Umbilical cord (tissue), 2 donors: ENCODE data around the gene OR11A1. TPM values are rescaled to one million over a fixed set of nuclear protein-coding genes. Genes with fewer than 3 reads are reported as not detected.
"Not testable (repeated sequence)": the region's sequence is repeated elsewhere in the genome, so short reads cannot be mapped to it uniquely, and the experiment has no call there.

ENCODE experiments used
- DNase-seq: peaks from one replicate; pipeline ENCODE4 v3.0.0-alpha.2; 2015; ENCODE audit warnings: low spot score
- total RNA-seq: library from RNA; depleted of rRNA; stranded (reverse); fragments of >200 nt; gene quantifications from one replicate; pipeline ENCODE4 v1.2.3, GENCODE V29; 2014; ENCODE audit warnings: low replicate concordance; ENCODE audit not compliant: insufficient read depth

Gene OR11A1
- total RNA-seq, 1 donor from 2014 or later, result 4.8 TPM

GRCh38 chr6:29479560-29479959 is 22.7 kb upstream of the OR11A1 start:
- no peak for DNase-seq

GRCh38 chr6:29478740-29479139 is 21.9 kb upstream of the OR11A1 start:
- DNase-seq, result no peak

DNA sequence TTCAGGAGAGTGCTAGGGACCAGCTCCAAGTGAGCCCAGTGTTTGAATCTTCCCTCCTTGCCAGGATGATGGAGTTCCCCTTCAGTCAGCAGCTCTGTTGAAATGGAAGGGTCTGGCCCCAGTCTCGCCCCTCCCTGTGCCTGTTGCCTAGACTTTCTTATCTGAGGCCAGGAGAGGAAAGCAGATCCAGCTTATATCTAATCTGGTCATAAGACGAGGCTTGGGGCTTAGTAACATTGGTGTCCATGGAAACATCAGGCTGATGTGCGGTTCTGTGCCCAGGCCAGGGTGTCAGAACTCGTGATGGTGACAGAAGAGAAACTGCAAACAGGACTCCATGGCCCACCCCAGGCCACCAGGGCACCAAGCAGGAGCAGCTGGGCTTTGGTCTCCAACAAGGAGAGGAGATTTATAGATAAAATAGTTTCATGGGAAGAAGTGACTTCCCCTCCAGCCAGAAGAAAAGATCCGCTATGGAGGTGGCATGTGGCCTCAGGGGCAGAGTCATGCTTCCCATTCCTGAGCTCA is 21.1 kb upstream of the OR11A1 start:
- peak; percentile 62 for DNase-seq

DNA sequence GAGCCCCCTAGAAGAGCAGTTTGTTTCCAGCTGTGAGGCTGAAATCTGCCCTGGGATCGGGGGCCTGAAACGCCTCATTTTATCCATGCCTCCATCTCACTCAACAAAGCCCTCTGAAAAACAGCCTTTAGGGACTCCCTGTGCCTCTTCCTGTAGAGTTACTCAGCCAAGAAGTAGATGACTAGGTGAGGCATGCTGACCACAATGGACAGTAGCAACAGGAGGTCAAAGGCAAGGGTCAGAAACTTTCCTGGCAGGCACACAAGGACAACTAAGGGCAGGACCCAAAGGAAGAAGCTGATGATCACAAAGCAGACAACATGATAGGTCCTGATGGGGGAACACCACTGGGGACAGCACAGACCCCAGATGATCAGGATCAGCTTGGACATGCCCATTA is 18.1 kb upstream of the OR11A1 start:
- DNase-seq, result no peak

DNA sequence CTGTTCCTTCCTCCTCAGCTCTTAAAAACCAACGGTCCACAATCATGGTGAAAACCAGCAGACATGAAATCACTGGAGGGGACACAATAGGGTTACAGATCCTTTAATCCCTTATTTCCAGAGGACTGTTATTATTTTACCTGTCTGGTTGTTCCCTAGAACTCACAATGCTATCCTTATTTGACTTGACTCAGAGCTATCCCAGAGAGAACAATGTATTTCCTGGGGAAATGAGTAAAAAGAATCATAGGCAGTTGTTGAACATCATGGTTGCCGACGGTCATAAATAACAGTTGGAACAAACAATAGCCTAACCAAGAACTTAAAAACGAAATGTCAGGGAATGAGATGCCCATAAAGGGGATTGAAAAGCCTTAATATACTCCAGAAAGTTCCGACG is 9.4 kb upstream of the OR11A1 start:
- DNase-seq, result no peak

DNA sequence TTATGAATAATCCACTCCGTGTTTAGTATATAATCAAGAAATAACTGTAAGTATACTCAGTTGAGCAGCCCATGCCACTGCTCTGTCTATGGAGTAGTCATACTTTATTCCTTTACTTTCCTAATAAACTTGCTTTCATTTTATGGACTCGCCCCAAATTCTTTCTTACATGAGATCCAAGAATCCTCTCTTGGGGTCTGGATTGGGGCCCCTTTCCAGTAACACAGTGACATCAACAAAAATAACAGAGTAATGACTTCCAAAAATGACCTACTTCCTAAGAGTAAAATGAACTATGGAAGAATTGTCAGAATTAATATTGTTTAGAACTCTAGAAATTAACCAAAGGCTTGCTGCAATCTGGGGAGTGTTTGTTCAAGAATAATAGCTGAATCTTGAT is 8.9 kb upstream of the OR11A1 start:
- DNase-seq, result no peak

GRCh38 chr6:29465279-29465678 is 8.4 kb upstream of the OR11A1 start:
- DNase-seq, result no peak

GRCh38 chr6:29462022-29462421 is 5.2 kb upstream of the OR11A1 start:
- no peak for DNase-seq

GRCh38 chr6:29461021-29461814 is 4.3 kb upstream of the OR11A1 start:
- DNase-seq, result no peak

GRCh38 chr6:29451471-29452193 is 5.2 kb downstream of the OR11A1 start:
- DNase-seq, result peak; percentile 24

DNA sequence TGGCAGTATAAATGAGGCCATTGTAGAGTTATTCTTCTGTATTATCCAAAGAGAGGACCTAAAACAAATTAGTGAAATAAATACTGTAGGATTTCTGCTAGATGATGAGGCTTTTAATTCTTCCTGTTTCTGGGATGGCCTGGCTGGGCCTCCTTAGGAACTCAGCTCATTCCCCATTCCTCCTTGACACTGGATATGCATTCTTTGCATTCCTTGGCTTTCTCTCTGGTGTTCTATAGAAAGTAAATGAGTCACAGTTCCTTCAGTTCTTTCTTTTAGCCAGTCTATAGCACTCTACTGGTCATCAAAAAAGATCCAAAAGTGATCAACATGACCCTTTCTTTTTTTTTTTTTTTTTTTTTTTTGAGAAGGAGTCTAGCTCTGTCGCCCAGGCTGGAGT is 9.2 kb downstream of the OR11A1 start:
- peak; percentile 42 for DNase-seq

GRCh38 chr6:29444031-29444430 is 12.8 kb downstream of the OR11A1 start:
- DNase-seq, result not testable (repeated sequence)

DNA sequence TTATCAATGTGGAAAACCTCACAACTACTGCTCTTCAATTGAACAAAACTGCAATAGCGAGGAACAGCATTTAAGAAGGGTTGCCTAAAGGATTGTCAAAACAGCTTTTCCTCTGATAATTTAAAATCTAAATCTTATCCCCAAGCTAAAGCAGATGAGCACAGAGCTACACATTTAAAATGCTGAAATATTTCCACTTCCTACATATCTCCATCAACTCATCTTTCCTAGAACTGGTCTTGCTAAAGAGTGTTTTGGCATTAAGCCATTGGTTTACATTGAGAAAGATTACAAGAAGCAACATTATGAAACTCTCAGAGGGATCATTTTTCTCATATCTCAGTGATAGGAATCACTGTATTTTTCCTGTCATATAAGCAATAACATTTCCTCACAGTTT is 14.2 kb downstream of the OR11A1 start:
- peak; percentile 42 for DNase-seq

- DNase-seq, result no peak
Observed at GRCh38 chr6:29439006-29439405, 17.9 kb downstream of the OR11A1 start, which contains the start of gene OR10C1. OR10C1 (plus strand) TSS chr6:29439306; CDS start chr6:29440016, 710 bp downstream.

GRCh38 chr6:29436730-29437129 is 20.1 kb downstream of the OR11A1 start:
- DNase-seq, result not testable (repeated sequence)

DNA sequence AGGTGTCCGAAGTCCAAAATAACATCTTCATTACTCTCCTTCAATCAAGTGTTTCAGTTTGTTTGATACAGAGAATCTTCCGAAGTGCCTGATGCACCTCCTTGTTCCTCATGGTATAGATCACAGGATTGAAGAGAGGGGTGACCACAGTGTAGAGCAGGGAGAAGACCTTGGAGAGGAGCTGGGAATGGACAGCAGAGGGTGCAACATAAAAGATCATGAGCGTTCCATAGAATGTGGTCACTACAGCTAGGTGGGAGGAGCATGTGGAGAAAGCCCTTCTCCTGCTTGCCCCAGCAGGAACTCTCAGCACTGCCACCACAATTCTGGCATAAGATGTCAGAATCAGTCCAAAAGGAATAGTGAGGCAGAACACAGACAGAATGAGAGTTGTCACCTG is 30.2 kb downstream of the OR11A1 start:
- DNase-seq, result no peak

DNA sequence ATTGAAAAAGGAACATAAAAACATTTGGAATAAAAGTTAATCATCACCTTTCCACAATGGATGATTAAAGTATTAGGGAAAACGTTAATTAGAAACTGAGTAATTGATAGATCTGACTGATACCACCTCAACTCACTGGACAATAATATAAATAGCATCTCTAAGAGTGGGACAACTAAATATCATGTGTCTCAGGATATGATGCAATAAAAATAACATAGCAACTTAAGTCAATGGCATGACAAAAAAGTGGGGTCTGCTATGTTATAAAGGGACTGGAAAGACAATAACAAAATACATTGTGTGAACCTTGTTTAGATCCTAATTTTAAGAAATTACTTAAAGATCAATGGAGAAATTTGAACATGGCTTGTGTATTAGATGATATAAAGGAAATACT is 31.8 kb downstream of the OR11A1 start:
- DNase-seq, result no peak

GRCh38 chr6:29424575-29424974 is 32.3 kb downstream of the OR11A1 start:
- no peak for DNase-seq

- DNase-seq, result no peak
Observed at GRCh38 chr6:29424168-29424567, 32.7 kb downstream of the OR11A1 start.

GRCh38 chr6:29419516-29419915 is 37.4 kb downstream of the OR11A1 start:
- no peak for DNase-seq

DNA sequence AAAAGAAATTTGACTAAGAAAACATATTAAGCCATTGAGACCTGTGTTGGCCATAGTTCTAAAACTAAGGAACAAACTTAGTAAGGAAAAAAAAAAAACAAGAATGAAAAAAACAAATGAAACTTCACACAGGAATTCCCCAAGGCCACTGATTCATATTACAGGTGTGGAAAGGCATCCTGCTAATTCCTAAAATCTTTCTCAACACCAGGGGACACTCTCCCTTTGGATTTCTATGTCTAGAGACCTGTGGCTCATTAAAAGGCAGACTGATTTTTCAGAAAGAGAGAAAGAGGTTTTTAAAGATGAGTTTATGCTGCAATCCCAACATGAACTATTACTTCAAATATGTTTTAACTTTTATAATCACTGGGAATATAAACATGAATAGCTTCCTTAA is 42.3 kb downstream of the OR11A1 start, which contains the start of gene OR12D1:
Gene OR12D1 (plus strand): TSS at position 341 of the 400 bp plus-strand sequence.
- DNase-seq, result no peak

DNA sequence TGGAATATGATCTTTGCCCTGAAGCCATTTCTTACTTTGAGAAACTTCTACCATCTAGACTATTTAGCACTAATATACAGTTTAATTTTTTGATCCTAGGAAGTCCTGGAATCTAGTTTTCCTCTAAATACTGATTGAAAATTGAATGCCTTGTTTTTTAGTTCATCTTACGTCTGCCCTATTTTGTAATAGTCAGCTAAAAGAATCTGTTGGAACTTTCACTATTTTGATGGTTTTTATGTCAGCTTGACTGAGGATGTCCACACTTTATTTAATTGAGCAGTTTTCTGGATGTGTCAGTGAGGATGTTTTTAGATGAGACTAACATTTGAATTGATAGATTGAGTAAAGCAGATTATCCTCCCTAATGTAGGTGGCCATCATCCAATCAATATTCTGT is 53.1 kb downstream of the OR11A1 start:
- DNase-seq, result no peak

GRCh38 chr6:29399525-29399924 is 57.3 kb downstream of the OR11A1 start:
- DNase-seq, result no peak
